ENCODE results near the gene PTCD1.
"Not testable (repeated sequence)": the region's sequence is repeated elsewhere in the genome, so short reads cannot be mapped to it uniquely, and the experiment has no call there.

Gene PTCD1

DNA sequence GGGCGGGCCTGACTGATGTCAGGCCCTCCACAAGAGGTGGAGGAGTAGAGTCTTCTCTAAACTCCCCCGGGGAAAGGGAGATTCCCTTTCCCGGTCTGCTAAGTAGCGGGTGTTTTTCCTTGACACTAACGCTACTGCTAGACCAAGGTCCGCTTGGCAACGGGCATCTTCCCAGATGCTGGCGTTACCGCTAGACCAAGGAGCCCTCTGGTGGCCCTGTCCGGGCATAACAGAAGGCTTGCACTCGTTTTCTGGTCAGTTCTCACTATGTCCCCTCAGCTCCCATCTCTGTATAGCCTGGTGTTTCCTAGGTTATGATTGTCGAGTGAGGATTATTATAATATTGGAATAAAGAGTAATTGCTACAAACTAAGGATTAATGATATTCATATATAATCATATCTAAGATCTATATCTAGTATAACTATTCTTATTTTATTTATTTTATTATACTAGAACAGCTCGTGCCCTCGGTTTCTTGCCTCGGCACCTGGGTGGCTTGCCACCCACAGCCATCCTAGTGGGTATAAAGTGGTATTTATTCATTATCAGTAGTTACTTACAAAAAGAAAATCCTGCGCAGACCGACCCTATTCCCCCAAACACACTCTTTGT lies 23.0 kb downstream of the PTCD1 start:
- DNase-seq (ENCODE audit: low spot score); in situ Hi-C loops (cut with MboI; ENCODE audit: low sequenced_read_pairs, unreplicated experiment): not testable (repeated sequence)
- TF ChIP-seq, protein P1, sequence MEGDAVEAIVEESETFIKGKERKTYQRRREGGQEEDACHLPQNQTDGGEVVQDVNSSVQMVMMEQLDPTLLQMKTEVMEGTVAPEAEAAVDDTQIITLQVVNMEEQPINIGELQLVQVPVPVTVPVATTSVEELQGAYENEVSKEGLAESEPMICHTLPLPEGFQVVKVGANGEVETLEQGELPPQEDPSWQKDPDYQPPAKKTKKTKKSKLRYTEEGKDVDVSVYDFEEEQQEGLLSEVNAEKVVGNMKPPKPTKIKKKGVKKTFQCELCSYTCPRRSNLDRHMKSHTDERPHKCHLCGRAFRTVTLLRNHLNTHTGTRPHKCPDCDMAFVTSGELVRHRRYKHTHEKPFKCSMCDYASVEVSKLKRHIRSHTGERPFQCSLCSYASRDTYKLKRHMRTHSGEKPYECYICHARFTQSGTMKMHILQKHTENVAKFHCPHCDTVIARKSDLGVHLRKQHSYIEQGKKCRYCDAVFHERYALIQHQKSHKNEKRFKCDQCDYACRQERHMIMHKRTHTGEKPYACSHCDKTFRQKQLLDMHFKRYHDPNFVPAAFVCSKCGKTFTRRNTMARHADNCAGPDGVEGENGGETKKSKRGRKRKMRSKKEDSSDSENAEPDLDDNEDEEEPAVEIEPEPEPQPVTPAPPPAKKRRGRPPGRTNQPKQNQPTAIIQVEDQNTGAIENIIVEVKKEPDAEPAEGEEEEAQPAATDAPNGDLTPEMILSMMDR (IDR thresholded peaks at IDR 0.05; ENCODE audit: borderline replicate concordance, control extremely low read depth, extremely low read depth, insufficient read depth, missing control alignments): peak; percentile 31

DNA sequence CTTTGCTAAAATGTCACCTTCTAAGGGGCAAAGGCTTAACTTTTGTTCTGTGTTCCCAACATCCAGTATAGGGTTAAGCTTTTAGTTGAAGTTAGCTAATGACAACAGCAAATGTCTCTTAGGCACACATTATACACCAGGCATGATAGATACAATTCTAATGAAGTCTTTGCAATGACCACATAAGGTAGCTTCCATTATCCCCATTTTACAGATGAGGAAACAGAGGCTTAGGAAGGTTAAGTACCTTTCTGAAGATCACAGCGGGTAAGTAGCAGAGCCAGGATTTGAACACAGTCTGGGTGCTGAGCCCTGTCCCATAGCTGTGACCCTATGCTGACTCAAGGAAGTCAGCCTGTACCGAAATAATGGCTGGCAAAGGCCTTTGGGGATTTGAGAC lies 28.0 kb downstream of the PTCD1 start:
- in situ Hi-C loops (cut with MboI; ENCODE audit: low sequenced_read_pairs, unreplicated experiment): no loop called here
- TF ChIP-seq, protein P1 (IDR thresholded peaks at IDR 0.05; ENCODE audit: borderline replicate concordance, control extremely low read depth, extremely low read depth, insufficient read depth, missing control alignments): no peak
- DNase-seq (ENCODE audit: low spot score): no peak

DNA sequence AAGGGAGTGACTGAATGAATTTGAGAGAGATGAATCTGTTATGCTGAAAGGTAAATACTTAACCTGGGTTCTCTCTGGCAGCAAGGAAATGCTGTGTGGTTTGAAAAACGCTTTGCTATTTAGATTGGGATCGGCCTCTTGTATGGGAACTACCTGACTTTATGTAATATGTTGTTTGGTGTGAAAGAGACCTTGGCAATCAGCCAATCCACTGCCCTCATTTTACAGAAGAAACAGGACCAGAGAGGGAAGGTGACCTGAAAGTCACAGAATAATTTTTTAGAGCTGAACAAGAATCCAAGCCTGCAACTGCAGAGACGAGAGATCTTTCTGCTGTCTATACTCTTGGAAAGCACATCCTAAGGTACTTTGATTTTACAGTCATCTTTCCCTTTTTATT lies 28.8 kb downstream of the PTCD1 start:
- DNase-seq (ENCODE audit: low spot score): no peak
- in situ Hi-C loops (cut with MboI; ENCODE audit: low sequenced_read_pairs, unreplicated experiment): no loop called here
- TF ChIP-seq, protein P1 (IDR thresholded peaks at IDR 0.05; ENCODE audit: borderline replicate concordance, control extremely low read depth, extremely low read depth, insufficient read depth, missing control alignments): no peak

DNA sequence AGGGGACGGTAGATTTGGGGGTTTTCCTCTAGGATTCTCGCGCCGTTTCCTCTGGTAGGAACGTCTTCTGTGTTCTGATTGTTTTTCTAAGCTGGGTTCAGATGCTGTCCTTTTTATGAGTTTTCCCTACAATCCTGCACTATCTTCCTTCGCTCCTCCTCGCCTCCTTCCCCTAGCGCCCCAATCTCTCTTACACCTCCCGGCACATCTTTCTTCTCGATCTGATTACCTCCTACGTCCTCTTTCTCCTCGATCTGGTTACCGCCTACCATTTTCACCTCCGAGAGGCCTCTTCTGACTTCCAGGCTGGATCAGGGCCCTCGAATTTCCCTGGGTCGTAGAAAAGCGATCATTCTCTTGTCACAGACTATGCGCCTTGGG lies 29.4 kb downstream of the PTCD1 start:
- TF ChIP-seq, protein P1 (IDR thresholded peaks at IDR 0.05; ENCODE audit: borderline replicate concordance, control extremely low read depth, extremely low read depth, insufficient read depth, missing control alignments): no peak
- DNase-seq (ENCODE audit: low spot score): no peak
- in situ Hi-C loops (cut with MboI; ENCODE audit: low sequenced_read_pairs, unreplicated experiment): no loop called here

DNA sequence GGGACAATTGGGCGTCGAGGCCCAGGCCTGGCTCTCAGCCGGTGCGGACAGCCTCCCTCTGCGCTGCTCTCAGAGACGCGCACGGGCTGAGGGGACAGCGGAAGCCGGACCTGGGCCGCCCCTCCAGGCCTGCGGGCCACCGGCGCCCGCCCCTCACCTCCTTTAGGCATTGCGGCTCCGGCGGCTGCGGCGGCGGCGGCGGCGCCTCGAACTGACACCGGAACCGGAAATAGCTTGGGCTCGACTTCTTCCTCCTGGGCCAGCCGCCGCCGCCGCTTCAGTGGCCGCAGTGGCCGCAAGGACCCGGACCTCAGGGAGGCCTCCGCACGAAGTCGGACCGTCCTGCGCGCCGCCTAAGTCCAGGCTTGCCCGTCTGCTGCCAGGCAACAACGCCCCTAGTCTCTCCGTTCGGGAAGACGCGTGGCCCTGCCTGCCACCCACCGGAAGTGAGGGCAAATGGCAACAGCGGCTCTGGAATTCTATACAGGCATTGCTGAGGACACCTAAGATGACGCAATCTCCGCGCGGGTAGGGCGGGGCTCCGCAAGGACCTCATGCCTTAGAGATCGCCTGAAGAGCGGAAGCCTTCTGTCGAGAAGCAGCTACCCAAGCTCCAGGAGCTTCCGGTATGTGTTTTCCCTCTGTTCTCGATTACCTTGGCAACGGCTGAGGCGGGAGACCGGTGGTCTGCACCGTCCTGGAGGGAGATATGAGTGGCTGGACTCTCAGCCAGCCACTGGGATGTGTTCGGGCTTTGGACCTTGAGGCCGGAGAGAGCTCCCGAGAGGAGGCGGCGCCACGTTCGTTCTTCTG lies 30.0 kb downstream of the PTCD1 start, which contains the start of the genes BUD31 and PDAP1:
BUD31 (plus strand) TSS at position 591 of the 813 bp plus-strand sequence. CDS start 2,124 bp downstream, outside the sequence.
PDAP1 (minus strand) TSS at position 219 of the 813 bp plus-strand sequence; CDS start at position 170, 49 bp downstream.
- TF ChIP-seq, protein P1 (IDR thresholded peaks at IDR 0.05; ENCODE audit: borderline replicate concordance, control extremely low read depth, extremely low read depth, insufficient read depth, missing control alignments): no peak
- DNase-seq (ENCODE audit: low spot score): peak; percentile 96
- in situ Hi-C loops (cut with MboI; ENCODE audit: low sequenced_read_pairs, unreplicated experiment): no loop called here

DNA sequence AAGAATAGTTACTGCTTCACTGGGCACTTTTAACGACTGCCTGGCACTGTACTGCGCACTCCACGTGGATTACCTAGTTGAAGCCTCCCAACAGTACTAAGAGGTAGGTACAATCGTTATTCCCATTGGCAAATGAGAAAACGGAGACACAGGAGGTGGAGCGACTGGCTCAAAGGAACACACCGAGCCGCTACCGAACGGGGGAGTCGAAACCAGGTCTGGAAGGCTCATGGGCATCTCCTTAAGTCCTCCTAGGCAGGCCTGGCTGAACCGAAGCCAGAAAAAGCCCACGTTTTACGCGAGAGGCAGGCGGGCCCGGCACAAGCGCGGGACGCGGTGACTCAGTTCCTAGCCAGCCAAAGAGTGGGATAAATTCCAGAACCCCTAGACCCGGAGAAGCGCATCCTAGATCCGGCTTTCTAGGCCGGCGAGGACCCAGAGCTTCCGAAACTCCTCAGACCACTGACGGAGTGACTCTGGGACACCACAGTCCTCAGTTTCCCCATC lies 30.7 kb downstream of the PTCD1 start:
- in situ Hi-C loops (cut with MboI; ENCODE audit: low sequenced_read_pairs, unreplicated experiment): no loop called here
- DNase-seq (ENCODE audit: low spot score): no peak
- TF ChIP-seq, protein P1 (IDR thresholded peaks at IDR 0.05; ENCODE audit: borderline replicate concordance, control extremely low read depth, extremely low read depth, insufficient read depth, missing control alignments): no peak

Measured in GM13976 (cell line).